Stomach (tissue), 9 donors: ENCODE results near the gene METTL21C. TPM values are rescaled to one million over a fixed set of nuclear protein-coding genes. Genes with fewer than 3 reads are reported as not detected.

Source experiments
- DNase-seq, 2 donors: peaks; one replicate each; pipeline versions ENCODE4 v3.0.0 to v3.0.0-alpha.2; 2013 to 2019
- H3K27ac ChIP-seq, 5 donors: fragments of 200-600 bp in 4 of 5; sonication (generic) in 4 of 5; one replicate each; pipeline ENCODE4 v1.5.1; 2013 to 2019; ENCODE audit warnings: mild to moderate bottlenecking in 1 of 5, moderate library complexity in 1 of 5
- H3K27me3 ChIP-seq, 3 donors: fragments of 200-600 bp; sonication (generic); one replicate each; pipeline ENCODE4 v1.5.1; 2017 to 2019; ENCODE audit warnings: mixed run types in 1 of 3
- H3K36me3 ChIP-seq, 4 donors: fragments of 200-600 bp; sonication (generic); 1 replicate in 3 of 4; 2 replicates in 1 of 4; pipeline ENCODE4 v1.5.1; 2016 to 2019
- H3K4me1 ChIP-seq, 4 donors: fragments of 200-600 bp; sonication (generic); one replicate each; pipeline ENCODE4 v1.5.1; 2016 to 2019
- H3K4me3 ChIP-seq, 4 donors: fragments of 200-600 bp; sonication (generic) in 3 of 4; one replicate each; pipeline ENCODE4 v1.5.1; 2016 to 2019; ENCODE audit warnings: mild to moderate bottlenecking in 1 of 4
- H3K9me3 ChIP-seq, 4 donors: fragments of 200-600 bp; sonication (generic); one replicate each; pipeline ENCODE4 v1.5.1; 2016 to 2019
- EP300 ChIP-seq: sonication (generic); formaldehyde crosslinking; IDR thresholded peaks from one replicate; pipeline ENCODE4 v1.6.1; 2017; ENCODE audit warnings: antibody characterized with exemption
- POLR2A ChIP-seq, 4 donors: fragments of 450-650 bp; IDR thresholded peaks; one replicate each; pipeline ENCODE4 v1.6.1; 2016; ENCODE audit warnings: antibody characterized with exemption in 4 of 4, control low read depth in 2 of 4, mild to moderate bottlenecking in 1 of 4, moderate library complexity in 1 of 4
- POLR2AphosphoS5 ChIP-seq, 3 donors: sonication (generic); formaldehyde crosslinking; IDR thresholded peaks; one replicate each; pipeline ENCODE4 v1.6.1; 2016; ENCODE audit warnings: antibody characterized with exemption in 3 of 3
- WGBS, 5 donors: extraction: QIAGEN DNeasy Blood & Tissue Kit in 3 of 5; methylation state at CpG; one replicate each; pipeline versions ENCODE4 v1.1.5 to v1.1.7; 2013 to 2018; 5-methylcytosine and 5-hydroxymethylcytosine counted together
- intact Hi-C: fragments of 100-400 bp; cut with DNase I; formaldehyde crosslinking; loops from one replicate; pipeline ENCODE4 v1.15.1; 2023; ENCODE audit warnings: low total_unique reads
- polyA plus RNA-seq, 3 donors: library from polyadenylated mRNA; stranded (reverse); fragments of 200-250 nt; gene quantifications; one replicate each; pipeline ENCODE4 v1.2.3, GENCODE V29; 2013
- total RNA-seq, 5 donors: library from RNA; depleted of rRNA; stranded (reverse); fragments of >200 nt; gene quantifications; one replicate each; pipeline versions ENCODE4 v1.1.0 to v1.2.3, GENCODE V29; 2014 to 2016
- TF ChIP-seq, protein P1 (sequence below), 7 experiments: fragments of 450-650 bp in 4 of 7; fragments of 200-600 bp in 3 of 7; sonication (generic) in 3 of 7; IDR thresholded peaks; one replicate each; pipeline ENCODE4 v1.5.1; 2016 to 2019; ENCODE audit warnings: antibody characterized with exemption in 7 of 7, control low read depth in 2 of 7, mild to moderate bottlenecking in 1 of 7
- donor health status: healthy with polysubstance abuse.
- donor health status: Bipolar disorder and iron deficiency.
- donor health status: healthy.

The METTL21C gene
- total and polyA plus RNA-seq, 8 donors = not detected

DNA sequence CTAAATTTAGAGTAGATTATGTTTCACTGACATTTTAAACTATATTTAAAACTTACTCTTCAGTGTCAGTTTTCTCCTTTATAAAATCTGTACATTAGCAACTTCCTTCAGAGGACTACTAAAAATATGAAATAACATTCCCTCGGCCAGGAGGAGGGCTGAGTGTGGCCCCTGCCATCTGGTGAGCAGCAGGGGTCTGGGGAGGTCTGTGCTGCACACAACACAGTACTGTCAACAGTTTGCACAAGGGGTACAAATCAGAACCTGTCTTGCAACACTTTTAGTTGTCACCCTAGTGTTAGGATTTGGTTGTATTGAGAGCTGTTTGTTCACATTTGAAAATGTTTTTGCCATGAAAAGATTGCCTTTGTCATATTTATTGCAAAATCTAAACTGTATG lies 49.1 kb downstream of the METTL21C start:
- Histone ChIP-seq H3K4me3 (no peak overlapping the region), H3K36me3 (peaks cover 39 to 100% (median 97%) of the 10 kb centered on the region in 4 donors), H3K27me3 (no peaks in the 10 kb centered on the region), H3K9me3 (no peaks in the 10 kb centered on the region), H3K4me1 (peaks cover 0 to 13% (median 8%) of the 10 kb centered on the region in 4 donors), H3K27ac (no peak overlapping the region)
- TF ChIP-seq, protein P1, sequence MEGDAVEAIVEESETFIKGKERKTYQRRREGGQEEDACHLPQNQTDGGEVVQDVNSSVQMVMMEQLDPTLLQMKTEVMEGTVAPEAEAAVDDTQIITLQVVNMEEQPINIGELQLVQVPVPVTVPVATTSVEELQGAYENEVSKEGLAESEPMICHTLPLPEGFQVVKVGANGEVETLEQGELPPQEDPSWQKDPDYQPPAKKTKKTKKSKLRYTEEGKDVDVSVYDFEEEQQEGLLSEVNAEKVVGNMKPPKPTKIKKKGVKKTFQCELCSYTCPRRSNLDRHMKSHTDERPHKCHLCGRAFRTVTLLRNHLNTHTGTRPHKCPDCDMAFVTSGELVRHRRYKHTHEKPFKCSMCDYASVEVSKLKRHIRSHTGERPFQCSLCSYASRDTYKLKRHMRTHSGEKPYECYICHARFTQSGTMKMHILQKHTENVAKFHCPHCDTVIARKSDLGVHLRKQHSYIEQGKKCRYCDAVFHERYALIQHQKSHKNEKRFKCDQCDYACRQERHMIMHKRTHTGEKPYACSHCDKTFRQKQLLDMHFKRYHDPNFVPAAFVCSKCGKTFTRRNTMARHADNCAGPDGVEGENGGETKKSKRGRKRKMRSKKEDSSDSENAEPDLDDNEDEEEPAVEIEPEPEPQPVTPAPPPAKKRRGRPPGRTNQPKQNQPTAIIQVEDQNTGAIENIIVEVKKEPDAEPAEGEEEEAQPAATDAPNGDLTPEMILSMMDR (IDR thresholded peaks at IDR 0.05) = no peak
- TF ChIP-seq POLR2A (IDR thresholded peaks at IDR 0.05) = no peak
- no peak for TF ChIP-seq POLR2AphosphoS5 (IDR thresholded peaks at IDR 0.05)
- no peak for TF ChIP-seq EP300
- DNase-seq = no peak
- 67 to 87% (median 82%) methylated on average over 1 of the region's 1 CpG for WGBS, 5 donors
- intact Hi-C loops = no loop called here

DNA sequence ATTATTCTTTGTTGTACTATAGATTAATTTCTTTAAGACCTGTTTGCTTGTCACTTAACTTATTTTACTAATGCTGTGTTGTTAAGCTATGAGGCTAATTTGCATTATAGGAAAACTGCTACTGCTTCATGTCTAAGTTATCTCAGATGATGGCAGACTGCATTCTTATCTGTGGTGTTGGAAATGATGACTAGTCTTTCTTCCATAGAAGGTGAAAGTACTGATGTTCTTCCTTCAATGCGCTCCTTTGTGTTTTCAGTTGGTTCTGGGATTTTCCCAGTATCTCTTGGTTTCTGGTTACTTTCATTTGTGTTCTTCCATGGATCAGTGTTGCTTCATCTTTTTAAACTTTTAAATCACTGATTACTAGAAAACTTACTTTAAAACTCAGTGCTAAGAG lies 51.2 kb downstream of the METTL21C start:
- H3K4me3 ChIP-seq = no peak overlapping the region
- H3K27ac ChIP-seq = no peak overlapping the region
- H3K9me3 ChIP-seq = no peaks in the 10 kb centered on the region
- H3K36me3 ChIP-seq = peaks cover 35 to 100% (median 97%) of the 10 kb centered on the region in 4 donors
- intact Hi-C loops = no loop called here
- WGBS, 5 donors = 91 to 100% (median 97%) methylated on average over 1 of the region's 1 CpG
- TF ChIP-seq POLR2A (IDR thresholded peaks at IDR 0.05) = no peak
- TF ChIP-seq POLR2AphosphoS5 (IDR thresholded peaks at IDR 0.05) = no peak
- TF ChIP-seq, protein P1 (IDR thresholded peaks at IDR 0.05) = no peak
- no peak for TF ChIP-seq EP300
- H3K27me3 ChIP-seq = no peaks in the 10 kb centered on the region
- DNase-seq = no peak
- peaks cover 0 to 13% (median 8%) of the 10 kb centered on the region in 4 donors for H3K4me1 ChIP-seq

DNA sequence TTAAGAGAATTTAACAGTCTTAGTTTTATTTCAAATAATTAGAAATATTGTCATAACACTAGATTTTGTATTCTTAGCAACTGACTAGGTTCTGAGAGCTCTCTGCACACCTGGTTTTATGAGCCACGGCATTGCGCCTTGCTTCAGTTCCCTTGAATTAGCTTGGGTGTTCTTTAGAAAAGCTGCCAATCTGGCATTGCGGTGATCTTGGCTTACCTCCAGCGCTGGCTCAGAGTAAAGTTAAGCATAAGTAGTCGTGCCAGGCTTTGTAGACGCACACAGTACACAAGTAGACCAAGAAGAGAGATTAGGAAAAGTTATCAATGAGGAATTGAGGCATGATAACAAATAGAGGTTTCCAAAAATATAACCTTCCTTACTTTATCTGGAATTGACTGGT lies 52.4 kb downstream of the METTL21C start:
- 36 to 57% (median 43%) methylated on average over 6 of the region's 6 CpGs for WGBS, 5 donors
- peaks cover 0 to 13% (median 8%) of the 10 kb centered on the region in 4 donors for H3K4me1 ChIP-seq
- TF ChIP-seq, protein P1 (IDR thresholded peaks at IDR 0.05) = no peak
- TF ChIP-seq POLR2AphosphoS5 (IDR thresholded peaks at IDR 0.05) (peak in 2 of 3 donors; percentile 18 to 49), POLR2A (IDR thresholded peaks at IDR 0.05) (no peak), EP300 (no peak)
- peak; percentile 58 to 92 for DNase-seq
- intact Hi-C loops = no loop called here
- no peaks in the 10 kb centered on the region for H3K27me3 ChIP-seq
- H3K27ac ChIP-seq = no peak overlapping the region
- H3K4me3 ChIP-seq = no peak overlapping the region
- no peaks in the 10 kb centered on the region for H3K9me3 ChIP-seq
- H3K36me3 ChIP-seq = peaks cover 37 to 100% (median 97%) of the 10 kb centered on the region in 4 donors

DNA sequence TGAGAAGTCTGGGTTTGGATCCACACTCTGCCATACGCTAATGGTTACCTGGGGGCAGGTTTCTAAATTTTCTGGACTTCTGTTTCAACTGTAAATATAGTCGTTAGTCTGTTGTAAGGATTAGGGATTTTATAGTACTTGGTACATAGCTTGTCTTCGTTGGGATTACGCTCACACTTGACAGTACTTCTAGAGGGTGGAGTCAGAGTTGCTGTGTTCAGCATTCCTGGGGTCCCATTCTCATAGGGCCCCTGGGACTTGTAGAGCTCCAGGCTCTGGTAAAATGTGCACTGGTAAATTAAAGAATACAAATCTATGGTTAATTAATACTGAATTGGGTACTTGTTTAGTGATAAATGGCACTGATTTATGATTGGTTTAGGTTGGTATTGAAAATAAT lies 52.8 kb downstream of the METTL21C start:
- Histone ChIP-seq H3K27ac (no peak overlapping the region), H3K27me3 (no peaks in the 10 kb centered on the region), H3K36me3 (peaks cover 37 to 100% (median 97%) of the 10 kb centered on the region in 4 donors), H3K4me1 (peaks cover 0 to 13% (median 8%) of the 10 kb centered on the region in 4 donors), H3K9me3 (no peaks in the 10 kb centered on the region), H3K4me3 (no peak overlapping the region)
- intact Hi-C loops = no loop called here
- no peak for DNase-seq
- TF ChIP-seq POLR2AphosphoS5 (IDR thresholded peaks at IDR 0.05) = no peak
- WGBS, 5 donors = 46 to 79% (median 71%) methylated on average over 4 of the region's 4 CpGs

DNA sequence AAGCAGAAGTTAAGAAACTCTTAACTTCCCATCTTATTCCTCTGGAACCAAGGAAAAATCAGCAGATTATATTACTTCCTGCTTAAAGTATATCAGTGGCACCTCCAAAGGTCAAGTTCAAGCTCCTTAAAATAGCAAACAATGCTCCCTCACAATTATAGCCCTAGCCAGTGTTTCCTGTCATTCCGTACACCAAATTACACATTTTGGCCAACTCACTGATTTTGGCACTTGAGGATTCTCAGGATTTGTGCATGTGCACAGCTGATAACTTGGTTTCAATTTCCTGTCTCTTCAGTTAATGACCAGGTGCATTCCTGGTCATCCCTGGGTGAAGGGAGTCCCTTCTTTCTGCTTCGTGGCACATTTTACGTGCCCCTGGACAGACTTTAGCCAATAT lies 56.1 kb downstream of the METTL21C start:
- Histone ChIP-seq H3K27ac (no peak overlapping the region), H3K36me3 (peaks cover 38 to 100% (median 97%) of the 10 kb centered on the region in 4 donors), H3K27me3 (no peaks in the 10 kb centered on the region), H3K4me1 (peaks cover 0 to 13% (median 8%) of the 10 kb centered on the region in 4 donors), H3K4me3 (no peak overlapping the region), H3K9me3 (no peaks in the 10 kb centered on the region)
- WGBS, 5 donors = 68 to 87% (median 79%) methylated on average over 3 of the region's 3 CpGs
- intact Hi-C loops = no loop called here
- TF ChIP-seq POLR2AphosphoS5 (IDR thresholded peaks at IDR 0.05) = no peak
- no peak for TF ChIP-seq POLR2A (IDR thresholded peaks at IDR 0.05)
- TF ChIP-seq EP300 = no peak
- TF ChIP-seq, protein P1 (IDR thresholded peaks at IDR 0.05) = no peak
- DNase-seq = no peak
